GM11168 (cell line): ENCODE data around the gene TRPC3.

ENCODE experiments used
- in situ Hi-C: fragments of 300-500 bp; cut with MboI; formaldehyde crosslinking; loops from one replicate; pipeline ENCODE4 v1.12.0; 2022; ENCODE audit warnings: low sequenced_read_pairs; ENCODE audit not compliant: unreplicated experiment

The TRPC3 gene

GRCh38 chr4:121881158-121881557 lies 70.7 kb downstream of the TRPC3 start:
- in situ Hi-C loops: no loop called here

- in situ Hi-C loops: no loop called here
Measured at GRCh38 chr4:121879135-121879534, 72.7 kb downstream of the TRPC3 start.

- in situ Hi-C loops: no loop called here
Measured at GRCh38 chr4:121877041-121877773, 74.7 kb downstream of the TRPC3 start.

GRCh38 chr4:121876070-121876469 lies 75.8 kb downstream of the TRPC3 start:
- in situ Hi-C loops: no loop called here

GRCh38 chr4:121875652-121876051 lies 76.2 kb downstream of the TRPC3 start:
- in situ Hi-C loops: no loop called here

GRCh38 chr4:121873604-121874003 lies 78.3 kb downstream of the TRPC3 start:
- in situ Hi-C loops: no loop called here

GRCh38 chr4:121869841-121870822 lies 81.7 kb downstream of the TRPC3 start, which contains the start of gene BBS7:
Gene BBS7 (minus strand): TSS chr4:121870474. CDS start chr4:121870313, 161 bp downstream.
- in situ Hi-C loops: no loop called here

- in situ Hi-C loops: no loop called here
Measured at GRCh38 chr4:121863799-121864198, 88.1 kb downstream of the TRPC3 start.

GRCh38 chr4:121861426-121861825 lies 90.4 kb downstream of the TRPC3 start:
- in situ Hi-C loops: no loop called here

GRCh38 chr4:121860121-121860520 lies 91.7 kb downstream of the TRPC3 start:
- in situ Hi-C loops: no loop called here

- in situ Hi-C loops: no loop called here
Measured at GRCh38 chr4:121851354-121851753, 100.5 kb downstream of the TRPC3 start.

- in situ Hi-C loops: no loop called here
Measured at GRCh38 chr4:121846662-121847061, 105.2 kb downstream of the TRPC3 start.

GRCh38 chr4:121842862-121843261 lies 109.0 kb downstream of the TRPC3 start:
- in situ Hi-C loops: no loop called here

GRCh38 chr4:121838136-121838535 lies 113.7 kb downstream of the TRPC3 start:
- in situ Hi-C loops: no loop called here

- in situ Hi-C loops: no loop called here
Measured at GRCh38 chr4:121829511-121829910, 122.3 kb downstream of the TRPC3 start.
